Stimulated activated naive CD8-positive, alpha-beta T cell treated with anti-CD3 and anti-CD28 coated beads, Interleukin-15, amount 100 ng/mL, for 72 hours (primary cell): ENCODE data around the gene SLC39A11.

Source experiments
- ATAC-seq: fragments of 150-1000 bp; cut with Tn5 transposase; 2 replicates; pipeline ENCODE4 v1.10.0; 2021; ENCODE audit warnings: mild to moderate bottlenecking, moderate library complexity
- DNase-seq, 2 donors: peaks; one replicate each; pipeline ENCODE4 v3.0.0; 2021 to 2022
- H3K27ac Mint-ChIP-seq, 2 donors: one replicate each; pipeline ENCODE4 v1.8.0; 2022; ENCODE audit warnings: mild to moderate bottlenecking in 2 of 2, mixed read lengths in 2 of 2, moderate library complexity in 2 of 2
- H3K27me3 Mint-ChIP-seq: one replicate; pipeline ENCODE4 v1.8.0; 2022; ENCODE audit warnings: mixed read lengths
- H3K4me1 Mint-ChIP-seq: one replicate; pipeline ENCODE4 v1.8.0; 2022; ENCODE audit warnings: mild to moderate bottlenecking, mixed read lengths
- H3K4me3 Mint-ChIP-seq, 2 donors: one replicate each; pipeline ENCODE4 v1.8.0; 2022; ENCODE audit warnings: mild to moderate bottlenecking in 2 of 2, mixed read lengths in 2 of 2, moderate library complexity in 1 of 2
- H3K9me3 Mint-ChIP-seq, 2 donors: one replicate each; pipeline ENCODE4 v1.8.0; 2022; ENCODE audit warnings: mixed read lengths in 2 of 2

SLC39A11 gene

DNA sequence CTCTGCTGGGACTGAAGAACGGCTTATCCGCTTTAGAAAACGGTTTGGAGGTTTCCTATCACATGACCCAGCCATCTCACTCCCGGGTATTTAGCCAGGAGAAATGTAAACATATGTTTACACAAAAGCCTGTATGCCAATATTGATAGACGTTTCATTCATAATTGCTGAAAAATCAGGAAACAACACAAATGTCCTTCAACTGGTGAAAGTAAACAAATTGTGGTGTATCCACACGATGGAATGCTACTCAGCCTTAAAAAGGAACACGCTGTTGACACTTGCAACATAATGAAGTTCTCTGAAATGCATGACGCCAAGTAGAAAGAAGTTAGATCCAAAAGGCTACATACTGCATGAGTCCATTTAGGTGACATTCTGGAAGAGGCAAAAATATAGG, 157.6 kb downstream of the SLC39A11 start:
- Mint-ChIP-seq H3K4me3 (no peak overlapping the region), H3K27ac (no peak overlapping the region)

DNA sequence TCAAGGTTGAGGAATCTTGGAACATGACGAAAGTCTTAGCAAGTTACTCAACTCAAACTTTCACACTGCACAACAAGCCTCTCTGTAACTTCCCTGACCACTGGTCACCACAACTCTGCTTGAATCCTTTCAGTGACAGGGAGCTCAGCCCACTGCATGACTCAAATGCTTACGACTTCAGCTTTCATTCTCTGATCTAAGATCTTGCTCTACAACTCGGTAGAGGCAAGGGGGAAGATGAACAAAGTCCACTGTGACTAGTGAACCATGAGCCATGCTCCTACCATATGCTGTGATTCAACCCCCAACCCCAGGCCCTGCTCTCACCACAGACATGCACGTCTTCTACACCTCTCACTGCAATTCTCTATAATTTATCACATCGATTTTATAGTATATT, 160.9 kb downstream of the SLC39A11 start:
- no peak for ATAC-seq

More for the DNA sequence above, 157.6 kb downstream of the SLC39A11 start:
- DNase-seq (no peak), ATAC-seq (no peak)
- Mint-ChIP-seq H3K4me1 (peaks cover 16% of the 10 kb centered on the region), H3K9me3 (no peaks in the 10 kb centered on the region), H3K27me3 (no peaks in the 10 kb centered on the region)

DNA sequence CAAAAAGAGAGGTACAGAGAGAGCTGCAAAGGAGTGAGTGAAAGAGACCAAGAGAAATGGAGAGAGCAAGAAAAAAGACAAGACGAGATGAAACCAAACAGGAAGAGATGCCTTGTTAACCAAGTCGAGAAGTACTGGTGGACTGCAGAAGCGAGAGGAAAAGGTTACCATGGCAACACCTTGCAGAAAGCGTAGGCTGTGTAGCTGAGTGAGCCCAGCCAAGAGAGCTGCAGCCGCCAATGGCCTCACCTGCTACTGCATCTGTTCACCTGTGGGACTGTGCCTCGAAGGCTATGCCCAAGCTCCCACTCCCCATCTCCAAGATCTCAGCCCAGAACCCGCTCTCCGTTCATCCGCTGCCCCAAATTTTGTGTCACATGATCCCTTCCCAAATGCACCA, 161.3 kb downstream of the SLC39A11 start:
- Mint-ChIP-seq H3K4me1 (peaks cover 16% of the 10 kb centered on the region), H3K27ac (peak overlapping the region in 1 of 2 donors; percentile 12), H3K4me3 (no peak overlapping the region), H3K9me3 (no peaks in the 10 kb centered on the region), H3K27me3 (no peaks in the 10 kb centered on the region)
- DNase-seq (peak; percentile 4 to 16), ATAC-seq (peak; percentile 77)

More for the DNA sequence above, 160.9 kb downstream of the SLC39A11 start:
- H3K4me3 Mint-ChIP-seq = no peak overlapping the region
- no peaks in the 10 kb centered on the region for H3K27me3 Mint-ChIP-seq
- no peaks in the 10 kb centered on the region for H3K9me3 Mint-ChIP-seq
- no peak for DNase-seq
- peaks cover 16% of the 10 kb centered on the region for H3K4me1 Mint-ChIP-seq
- peak overlapping the region in 1 of 2 donors; percentile 12 for H3K27ac Mint-ChIP-seq

DNA sequence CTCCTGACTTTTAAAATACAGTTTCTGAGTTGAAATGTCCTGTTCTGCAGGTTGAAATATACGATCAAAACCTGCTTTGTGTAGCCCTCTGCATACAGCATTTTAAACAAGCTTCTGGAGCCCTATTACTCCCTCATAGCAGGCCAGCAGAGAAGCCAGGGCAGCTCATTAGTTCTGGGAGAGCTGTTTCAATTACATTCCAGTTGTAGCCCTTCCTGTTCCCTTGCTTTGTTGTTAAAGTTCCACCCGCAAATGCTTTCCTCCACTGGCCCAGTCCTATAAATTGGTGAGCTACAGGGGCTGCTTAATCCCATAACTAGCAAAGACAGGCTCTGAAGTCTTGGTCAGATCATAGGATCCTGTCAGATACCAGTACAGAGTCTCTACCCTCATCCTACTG, 162.5 kb downstream of the SLC39A11 start:
- Mint-ChIP-seq H3K9me3 (no peaks in the 10 kb centered on the region), H3K27ac (peak overlapping the region in 1 of 2 donors; percentile 11), H3K4me3 (no peak overlapping the region), H3K27me3 (no peaks in the 10 kb centered on the region), H3K4me1 (peaks cover 16% of the 10 kb centered on the region)
- ATAC-seq (no peak), DNase-seq (no peak)

DNA sequence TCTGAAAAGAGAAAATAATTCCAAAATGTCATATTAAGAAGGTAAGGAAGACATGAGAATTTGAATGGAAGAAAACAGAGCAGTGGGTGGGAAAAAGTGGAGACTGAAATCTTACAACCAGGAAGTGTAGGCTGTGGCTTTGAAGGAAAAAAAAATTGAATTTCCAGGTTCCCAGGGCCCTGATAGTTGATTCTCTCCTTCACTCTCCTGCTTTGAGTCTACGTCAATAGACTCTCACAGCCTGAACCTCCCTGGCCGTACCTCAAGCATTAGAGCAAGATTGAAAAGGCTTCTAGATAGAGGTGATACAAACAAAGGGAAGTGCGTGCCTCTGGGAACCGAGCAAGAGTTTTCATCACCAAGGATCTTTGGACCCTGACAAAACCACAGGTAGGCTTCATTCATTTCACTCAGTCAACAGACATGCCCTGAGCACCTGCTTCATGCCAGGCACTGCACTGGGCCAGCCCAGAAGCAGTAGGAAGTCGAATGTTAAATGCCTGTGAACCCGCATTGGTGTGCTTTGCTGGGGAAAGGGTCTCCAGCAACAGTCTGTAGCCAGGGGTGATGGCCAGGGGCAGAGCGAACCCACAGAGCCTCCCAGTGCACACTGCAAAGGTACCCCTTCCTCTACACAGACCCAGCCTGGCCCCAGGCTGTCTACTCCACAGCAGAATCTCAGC, 163.9 kb downstream of the SLC39A11 start:
- H3K4me1 Mint-ChIP-seq = peaks cover 16% of the 10 kb centered on the region
- DNase-seq (no peak), ATAC-seq (no peak)
- no peaks in the 10 kb centered on the region for H3K9me3 Mint-ChIP-seq
- no peaks in the 10 kb centered on the region for H3K27me3 Mint-ChIP-seq
- H3K4me3 Mint-ChIP-seq = no peak overlapping the region
- H3K27ac Mint-ChIP-seq = no peak overlapping the region

DNA sequence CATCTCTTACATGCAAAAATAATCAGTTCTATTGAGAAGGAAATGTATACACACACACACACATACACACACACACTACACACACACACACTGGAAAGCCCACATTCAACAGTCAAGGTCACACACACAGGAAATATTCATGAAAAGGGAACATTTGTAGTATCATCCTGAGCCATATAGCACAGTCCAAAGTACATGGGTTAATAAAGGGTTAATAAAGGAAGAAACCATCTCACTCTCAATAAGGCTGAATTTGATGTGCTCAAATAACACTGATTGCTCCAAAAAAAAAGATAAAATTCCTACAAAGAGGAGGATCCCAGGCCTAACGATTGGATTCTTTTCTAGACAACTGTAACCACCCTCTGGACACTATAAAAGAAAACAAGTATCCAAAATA, 164.7 kb downstream of the SLC39A11 start:
- Mint-ChIP-seq H3K27ac (no peak overlapping the region), H3K9me3 (no peaks in the 10 kb centered on the region), H3K4me3 (no peak overlapping the region), H3K27me3 (no peaks in the 10 kb centered on the region), H3K4me1 (peaks cover 16% of the 10 kb centered on the region)
- DNase-seq (no peak), ATAC-seq (no peak)

DNA sequence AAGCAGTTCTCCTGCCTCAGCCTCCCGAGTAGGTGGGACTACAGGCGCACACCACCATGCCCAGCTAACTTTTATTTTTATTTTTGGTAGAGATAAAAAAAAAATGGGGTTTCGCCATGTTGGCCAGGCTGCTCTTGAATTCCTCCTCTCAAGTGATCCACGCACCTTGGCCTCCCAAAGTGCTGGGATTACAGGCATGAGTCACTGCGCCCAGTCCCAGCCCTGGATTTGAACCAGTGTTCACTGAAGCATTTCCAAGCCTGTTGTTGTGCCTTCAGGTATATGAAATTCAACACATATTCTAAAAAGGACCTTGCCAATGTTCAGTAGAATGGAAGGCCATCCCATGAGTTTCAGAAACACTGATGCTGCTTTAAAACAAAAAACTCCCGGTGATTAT, 165.3 kb downstream of the SLC39A11 start:
- no peak for DNase-seq
- Mint-ChIP-seq H3K27ac (no peak overlapping the region), H3K4me3 (no peak overlapping the region), H3K27me3 (no peaks in the 10 kb centered on the region), H3K9me3 (no peaks in the 10 kb centered on the region), H3K4me1 (peaks cover 16% of the 10 kb centered on the region)
- ATAC-seq = no peak

DNA sequence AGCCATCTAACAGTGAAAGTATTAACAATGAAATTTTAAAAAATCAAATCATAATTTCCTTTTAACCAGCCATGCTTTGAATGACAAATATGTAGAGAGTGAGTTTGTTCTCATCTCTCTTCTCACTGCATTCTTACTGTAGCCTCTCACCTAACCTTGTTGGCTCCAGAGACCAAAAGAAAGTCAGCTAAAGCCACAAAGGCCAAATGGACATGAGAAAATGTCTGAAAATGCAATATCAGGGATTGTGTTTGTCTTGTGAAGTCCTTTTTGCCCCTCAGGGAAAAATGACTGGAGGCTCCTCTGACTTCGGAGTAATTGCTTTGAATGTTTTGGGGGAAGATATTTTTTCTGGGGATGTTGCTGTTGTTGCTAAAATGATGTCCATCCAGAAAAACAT, 166.3 kb downstream of the SLC39A11 start:
- no peaks in the 10 kb centered on the region for H3K27me3 Mint-ChIP-seq
- no peak overlapping the region for H3K27ac Mint-ChIP-seq
- no peaks in the 10 kb centered on the region for H3K9me3 Mint-ChIP-seq
- ATAC-seq = no peak
- H3K4me1 Mint-ChIP-seq = peaks cover 6% of the 10 kb centered on the region
- no peak for DNase-seq
- H3K4me3 Mint-ChIP-seq = no peak overlapping the region

DNA sequence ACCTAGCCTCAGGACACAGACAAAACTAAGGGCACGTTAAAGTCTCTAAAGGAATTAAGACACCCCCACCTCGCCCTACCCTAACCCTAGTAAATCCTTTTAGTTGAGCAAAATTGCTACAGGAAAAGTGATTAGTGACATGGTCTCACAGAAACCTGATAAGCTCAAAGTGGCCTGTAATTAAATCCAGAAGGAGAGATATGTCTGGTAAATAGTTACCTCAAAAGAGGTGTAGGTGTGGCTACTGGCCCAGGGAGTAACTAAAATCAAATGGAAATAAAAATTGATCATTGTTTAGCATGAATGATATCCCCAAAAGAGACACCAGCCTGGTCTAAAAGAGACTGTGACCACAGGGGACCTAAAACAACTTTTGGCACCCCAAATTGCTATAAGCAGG, 168.3 kb downstream of the SLC39A11 start:
- Mint-ChIP-seq H3K4me1 (no peaks in the 10 kb centered on the region), H3K27ac (no peak overlapping the region), H3K4me3 (no peak overlapping the region), H3K9me3 (no peaks in the 10 kb centered on the region), H3K27me3 (no peaks in the 10 kb centered on the region)
- DNase-seq (no peak), ATAC-seq (no peak)

DNA sequence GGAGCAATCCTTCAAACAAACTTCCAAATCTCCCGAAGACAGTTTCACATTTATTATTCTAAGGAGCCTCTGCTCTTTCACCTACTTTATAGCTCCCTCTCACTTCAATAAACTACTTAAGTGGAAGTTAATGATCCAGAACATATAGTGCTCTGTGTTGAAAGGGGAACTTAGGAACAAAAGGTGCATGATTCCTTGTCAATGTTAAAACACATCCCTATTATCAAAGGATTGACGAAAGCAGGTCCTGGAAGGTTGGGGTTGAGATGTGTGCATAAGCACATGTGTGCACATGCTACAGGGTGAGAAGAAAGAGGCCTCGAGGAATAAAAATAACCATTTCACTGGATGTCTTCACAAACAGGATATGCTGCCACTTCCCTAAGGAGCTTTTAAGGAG, 170.3 kb downstream of the SLC39A11 start:
- DNase-seq (no peak), ATAC-seq (no peak)
- Mint-ChIP-seq H3K9me3 (no peaks in the 10 kb centered on the region), H3K27me3 (no peaks in the 10 kb centered on the region), H3K4me1 (no peaks in the 10 kb centered on the region), H3K4me3 (no peak overlapping the region), H3K27ac (peak overlapping the region in 1 of 2 donors; percentile 21)

DNA sequence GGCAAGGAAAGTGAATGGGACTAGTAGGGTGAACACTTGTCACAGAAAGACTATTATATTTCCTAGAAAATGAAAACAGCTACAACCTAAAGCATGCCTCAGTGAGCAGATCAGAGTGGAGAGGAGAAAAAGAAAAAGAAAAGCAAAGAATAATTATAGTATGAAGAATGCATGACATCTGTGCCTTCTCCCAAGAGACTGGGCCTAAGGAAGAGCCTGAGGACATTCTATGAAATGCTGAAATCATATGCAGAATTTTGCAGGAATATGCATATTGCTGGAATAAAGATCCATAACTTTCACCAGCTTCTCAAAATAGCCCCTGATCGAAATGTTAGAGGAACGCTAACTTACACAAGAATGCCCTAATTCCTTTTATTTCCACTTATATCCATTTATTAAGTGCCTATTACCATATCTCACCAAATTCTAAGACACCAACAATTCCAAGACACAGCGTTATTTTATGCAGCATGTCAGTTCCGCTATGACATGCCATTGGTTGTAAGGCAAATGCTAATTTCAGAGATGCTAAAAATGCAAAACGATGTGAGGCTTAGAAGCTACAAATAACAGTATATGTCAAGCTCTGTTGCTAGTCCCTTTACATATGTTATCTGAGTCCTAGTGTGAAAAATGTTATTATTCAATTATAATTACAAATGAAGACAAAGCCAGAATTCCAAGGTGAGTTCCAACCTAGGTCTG, 171.0 kb downstream of the SLC39A11 start:
- no peaks in the 10 kb centered on the region for H3K9me3 Mint-ChIP-seq
- no peak for DNase-seq
- ATAC-seq = no peak

DNA sequence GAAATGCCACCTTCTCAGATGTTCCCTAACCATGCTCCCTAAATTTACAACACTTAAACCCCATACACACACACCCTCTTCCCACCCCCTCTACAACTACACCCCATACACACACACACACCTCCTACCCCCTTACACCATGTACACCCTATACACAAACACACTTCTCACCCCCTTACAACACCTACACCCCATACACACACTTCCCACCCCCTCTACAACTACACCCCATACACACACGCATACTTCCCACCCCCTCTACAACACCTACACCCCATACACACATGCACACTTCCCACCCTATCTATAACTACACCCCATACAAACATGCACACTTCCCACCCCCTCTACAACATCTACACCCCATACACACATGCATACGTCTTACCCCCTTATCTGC, 172.0 kb downstream of the SLC39A11 start:
- no peak for DNase-seq
- Mint-ChIP-seq H3K27ac (no peak overlapping the region), H3K4me3 (no peak overlapping the region), H3K27me3 (no peaks in the 10 kb centered on the region), H3K4me1 (no peaks in the 10 kb centered on the region), H3K9me3 (no peaks in the 10 kb centered on the region)
- ATAC-seq = no peak

More for the DNA sequence above, 171.0 kb downstream of the SLC39A11 start:
- H3K27ac Mint-ChIP-seq = no peak overlapping the region
- H3K4me1 Mint-ChIP-seq = no peaks in the 10 kb centered on the region
- H3K27me3 Mint-ChIP-seq = no peaks in the 10 kb centered on the region
- H3K4me3 Mint-ChIP-seq = no peak overlapping the region

DNA sequence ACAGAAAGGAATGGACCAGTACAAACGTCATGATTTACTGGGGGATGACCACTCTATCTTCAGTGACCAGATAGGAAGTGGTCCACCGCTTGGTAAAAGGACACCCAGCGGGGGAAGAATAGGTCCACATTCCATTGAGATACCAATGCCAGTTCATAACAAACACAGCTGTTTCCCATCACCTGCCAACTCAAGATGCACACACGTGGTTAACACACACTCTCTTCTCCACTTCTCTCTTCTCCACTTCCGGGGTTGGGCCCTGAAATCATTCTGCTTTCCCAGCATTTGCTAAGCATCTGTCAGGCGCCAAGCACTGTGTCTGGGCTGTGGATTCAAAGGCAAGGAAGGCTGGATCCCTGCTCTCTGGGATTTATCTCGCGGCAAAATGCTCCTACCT, 175.5 kb downstream of the SLC39A11 start:
- Mint-ChIP-seq H3K27me3 (no peaks in the 10 kb centered on the region), H3K9me3 (no peaks in the 10 kb centered on the region), H3K4me3 (no peak overlapping the region), H3K27ac (peak overlapping the region in 1 of 2 donors; percentile 36), H3K4me1 (no peaks in the 10 kb centered on the region)
- DNase-seq (no peak), ATAC-seq (no peak)

DNA sequence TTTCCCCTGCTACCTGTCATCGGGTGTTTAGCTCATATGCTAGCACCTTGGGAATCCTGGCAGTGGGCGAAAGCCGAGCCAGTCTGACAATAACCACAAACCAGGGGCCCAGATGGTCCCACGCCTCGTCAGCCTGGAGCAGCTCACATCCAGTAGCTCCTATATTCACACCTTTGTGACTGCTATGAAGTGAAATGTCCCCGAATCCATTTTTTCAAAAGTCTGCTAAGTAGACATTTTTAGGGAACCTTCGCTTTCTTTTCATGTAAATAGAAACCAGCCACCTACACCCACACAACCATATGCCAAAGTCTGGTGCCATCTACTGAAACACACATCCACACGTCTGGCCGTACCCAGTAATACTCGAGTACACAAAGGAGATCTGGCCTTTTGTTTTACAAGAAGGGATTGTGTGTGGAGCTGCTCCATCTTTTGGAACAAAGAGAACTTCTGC, 176.8 kb downstream of the SLC39A11 start:
- no peaks in the 10 kb centered on the region for H3K27me3 Mint-ChIP-seq
- no peak overlapping the region for H3K4me3 Mint-ChIP-seq
- no peaks in the 10 kb centered on the region for H3K9me3 Mint-ChIP-seq
- H3K4me1 Mint-ChIP-seq = no peaks in the 10 kb centered on the region
- H3K27ac Mint-ChIP-seq = no peak overlapping the region
- no peak for ATAC-seq
- DNase-seq = no peak

DNA sequence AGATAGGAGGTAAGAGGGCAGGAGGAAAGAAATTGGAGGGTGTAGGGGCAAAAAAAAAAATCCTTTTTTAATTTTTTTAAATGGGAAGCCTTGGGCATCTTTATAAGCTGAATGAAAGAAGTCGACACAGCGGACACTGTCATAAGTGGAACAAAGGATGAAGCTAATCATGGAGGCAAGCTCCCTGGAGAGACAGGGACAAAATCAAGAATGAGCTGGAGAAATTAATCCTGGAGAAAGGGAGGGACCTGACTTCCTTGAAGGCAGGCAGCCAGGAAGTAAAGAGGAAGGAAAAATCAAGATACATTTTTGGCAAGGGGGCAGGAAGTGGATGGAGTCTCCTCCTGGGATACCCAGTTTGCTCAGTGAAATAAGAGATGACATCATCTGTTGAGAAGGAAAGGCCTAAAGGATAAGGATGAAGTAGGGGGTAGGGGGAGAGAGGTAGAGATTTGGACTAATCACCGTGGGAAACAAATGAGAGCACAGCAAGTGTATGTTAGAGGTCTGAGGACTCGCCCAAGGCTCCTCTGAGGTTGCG, 179.3 kb downstream of the SLC39A11 start:
- H3K4me1 Mint-ChIP-seq = no peaks in the 10 kb centered on the region
- no peaks in the 10 kb centered on the region for H3K9me3 Mint-ChIP-seq
- no peak overlapping the region for H3K4me3 Mint-ChIP-seq
- no peaks in the 10 kb centered on the region for H3K27me3 Mint-ChIP-seq
- DNase-seq (no peak), ATAC-seq (no peak)
- H3K27ac Mint-ChIP-seq = peak overlapping the region in 1 of 2 donors; percentile 35

DNA sequence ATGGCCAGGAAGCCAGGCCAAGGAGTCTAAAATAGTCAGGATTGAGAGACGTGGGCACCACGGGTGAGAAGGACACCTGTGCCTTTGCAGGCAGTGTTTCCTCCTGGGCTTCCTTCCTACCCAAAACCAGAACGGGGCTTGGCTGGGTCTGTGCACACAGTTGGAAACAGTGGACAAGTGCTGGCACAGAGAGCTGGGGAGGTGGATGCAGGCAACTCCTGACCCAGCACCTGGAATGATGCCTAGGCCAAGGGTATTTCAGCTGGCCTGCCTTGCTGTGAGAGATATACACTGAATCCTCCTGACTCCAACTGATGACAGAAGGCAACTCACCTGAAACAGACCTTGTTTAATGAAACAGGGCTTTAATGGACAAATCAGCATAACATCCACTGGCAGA, 186.2 kb downstream of the SLC39A11 start:
- Mint-ChIP-seq H3K4me3 (no peak overlapping the region), H3K27me3 (no peaks in the 10 kb centered on the region), H3K9me3 (no peaks in the 10 kb centered on the region), H3K27ac (no peak overlapping the region), H3K4me1 (no peaks in the 10 kb centered on the region)
- DNase-seq = no peak
- ATAC-seq = no peak
